Pancreas (tissue), 10 donors: ENCODE results near the gene BABAM2. TPM values are rescaled to one million over a fixed set of nuclear protein-coding genes. Genes with fewer than 3 reads are reported as not detected.

Experiments used
- ATAC-seq, 4 donors: fragments of 200-7000 bp; cut with Tn5 transposase; one replicate each; pipeline versions ENCODE4 v1.8.0 to v1.9.1; 2020; ENCODE audit warnings: mild to moderate bottlenecking in 4 of 4, moderate library complexity in 4 of 4
- DNase-seq, 6 donors: peaks; one replicate each; pipeline ENCODE4 v3.0.0-alpha.2; 2020
- FAIRE-seq: peaks from 2 replicates; lab custom pipeline; 2012; peaks lifted over from hg19 to GRCh38; lab: Jason Lieb, UNC
- H3K27ac ChIP-seq, 4 donors: fragments of 200-600 bp; sonication (generic); 1 replicate in 3 of 4; 2 replicates in 1 of 4; pipeline versions ENCODE4 v1.5.0 to v1.8.0; 2020
- H3K27me3 ChIP-seq, 4 donors: fragments of 200-600 bp; one replicate each; pipeline ENCODE4 v1.8.0; 2021
- H3K36me3 ChIP-seq, 3 donors: fragments of 200-600 bp; sonication (generic) in 1 of 3; one replicate each; pipeline versions ENCODE4 v1.5.0 to v1.8.0; 2020 to 2021
- H3K4me1 ChIP-seq, 3 donors: fragments of 200-600 bp; one replicate each; pipeline ENCODE4 v1.8.0; 2021
- H3K4me3 ChIP-seq, 4 donors: fragments of 200-600 bp; sonication (generic) in 2 of 4; one replicate each; pipeline versions ENCODE4 v1.5.0 to v1.8.0; 2020 to 2021
- H3K9me3 ChIP-seq, 4 donors: fragments of 200-600 bp; one replicate each; pipeline ENCODE4 v1.8.0; 2021
- WGBS, 2 donors: extraction: QIAGEN DNeasy Blood & Tissue Kit; methylation state at CpG; one replicate each; pipeline ENCODE4 v1.1.7; 2013; 5-methylcytosine and 5-hydroxymethylcytosine counted together
- intact Hi-C, 3 donors: fragments of 100-400 bp; cut with DNase I; formaldehyde crosslinking; loops; one replicate each; pipeline versions ENCODE4 v1.11.1 to v1.14.2; 2022
- polyA plus RNA-seq, 2 donors: library from polyadenylated mRNA; stranded (reverse); fragments of 200-250 nt; gene quantifications; one replicate each; pipeline ENCODE4 v1.2.3, GENCODE V29; 2013
- total RNA-seq, 6 donors: library from RNA; stranded (reverse); fragmentation: NEBNext Ultra II Directional in 4 of 6; extraction: Animal tissue kit (Norgen Biotek cat#: 25700) in 4 of 6; gene quantifications; one replicate each; pipeline versions ENCODE4 v1.2.1 to v1.2.4, GENCODE V29; 2021 to 2023
- TF ChIP-seq, protein P1 (sequence below), 4 donors: fragments of 200-600 bp; sonication (generic) in 3 of 4; IDR thresholded peaks; one replicate each; pipeline versions ENCODE4 v1.5.0 to v1.8.0; 2021; ENCODE audit warnings: antibody characterized with exemption in 4 of 4
- donor health status: healthy with polysubstance abuse.
- donor health status: DM: no; HTN: no; CAD: no; lungs with moderate emphysema.
- donor health status: DM: no; HTN: no; CAD: no.
- donor health status: control.
- donor health status: control.
- donor health status: Bipolar disorder and iron deficiency.
- donor health status: DM: yes; HTN: yes; CAD: no.
- donor health status: DM: no; HTN: no; CAD: no.
- donor health status: DM: no; HTN: no; CAD: no.
- donor health status: DM: yes; HTN: yes; CAD: no.

Gene BABAM2
- total and polyA plus RNA-seq, 8 donors: 9.4 to 21.3 (median 15.6) TPM

DNA sequence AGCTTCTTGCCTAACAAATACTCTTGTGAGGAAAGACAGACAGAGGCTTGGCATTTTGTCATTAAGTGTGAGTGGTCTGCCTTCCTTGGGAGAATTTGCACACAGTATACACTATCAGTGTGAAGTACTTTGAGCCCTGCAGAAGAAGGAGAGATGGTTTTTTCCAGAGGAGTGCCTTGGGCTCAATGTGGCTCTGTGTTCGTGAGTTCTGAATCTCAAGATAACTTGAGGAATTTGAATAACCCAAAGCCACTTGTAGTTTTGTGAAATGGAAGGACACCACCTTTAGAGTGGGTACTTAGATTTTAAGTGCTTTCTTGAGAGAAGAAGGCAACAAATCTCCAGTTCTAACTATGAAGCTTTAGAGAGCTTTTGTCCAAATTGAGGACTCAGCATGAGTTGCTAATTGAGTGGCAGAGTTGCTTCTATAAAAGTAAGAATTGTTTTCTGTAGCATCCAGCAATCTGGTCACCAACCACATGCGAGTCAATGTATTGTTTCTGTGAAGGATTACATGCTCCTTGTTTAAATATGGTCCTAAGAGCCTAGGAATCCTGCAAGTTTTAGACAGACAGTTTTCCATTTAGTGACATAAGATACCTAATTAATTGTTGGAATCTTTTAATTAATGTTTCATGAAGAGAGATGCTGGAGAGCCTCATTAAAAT lies 68.3 kb downstream of the BABAM2 start:
- ATAC-seq (no peak), DNase-seq (no peak), FAIRE-seq (no peak)
- Histone ChIP-seq H3K4me1 (peaks cover 23 to 41% (median 35%) of the 10 kb centered on the region in 3 donors), H3K27me3 (no peaks in the 10 kb centered on the region), H3K27ac (peak overlapping the region in 1 of 4 donors; percentile 5), H3K4me3 (no peak overlapping the region), H3K9me3 (no peaks in the 10 kb centered on the region), H3K36me3 (no peaks in the 10 kb centered on the region)
- 90 to 92% methylated on average over 2 of the region's 2 CpGs for WGBS, 2 donors
- intact Hi-C loops: no loop called here
- TF ChIP-seq, protein P1, sequence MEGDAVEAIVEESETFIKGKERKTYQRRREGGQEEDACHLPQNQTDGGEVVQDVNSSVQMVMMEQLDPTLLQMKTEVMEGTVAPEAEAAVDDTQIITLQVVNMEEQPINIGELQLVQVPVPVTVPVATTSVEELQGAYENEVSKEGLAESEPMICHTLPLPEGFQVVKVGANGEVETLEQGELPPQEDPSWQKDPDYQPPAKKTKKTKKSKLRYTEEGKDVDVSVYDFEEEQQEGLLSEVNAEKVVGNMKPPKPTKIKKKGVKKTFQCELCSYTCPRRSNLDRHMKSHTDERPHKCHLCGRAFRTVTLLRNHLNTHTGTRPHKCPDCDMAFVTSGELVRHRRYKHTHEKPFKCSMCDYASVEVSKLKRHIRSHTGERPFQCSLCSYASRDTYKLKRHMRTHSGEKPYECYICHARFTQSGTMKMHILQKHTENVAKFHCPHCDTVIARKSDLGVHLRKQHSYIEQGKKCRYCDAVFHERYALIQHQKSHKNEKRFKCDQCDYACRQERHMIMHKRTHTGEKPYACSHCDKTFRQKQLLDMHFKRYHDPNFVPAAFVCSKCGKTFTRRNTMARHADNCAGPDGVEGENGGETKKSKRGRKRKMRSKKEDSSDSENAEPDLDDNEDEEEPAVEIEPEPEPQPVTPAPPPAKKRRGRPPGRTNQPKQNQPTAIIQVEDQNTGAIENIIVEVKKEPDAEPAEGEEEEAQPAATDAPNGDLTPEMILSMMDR (IDR thresholded peaks at IDR 0.05): no peak

DNA sequence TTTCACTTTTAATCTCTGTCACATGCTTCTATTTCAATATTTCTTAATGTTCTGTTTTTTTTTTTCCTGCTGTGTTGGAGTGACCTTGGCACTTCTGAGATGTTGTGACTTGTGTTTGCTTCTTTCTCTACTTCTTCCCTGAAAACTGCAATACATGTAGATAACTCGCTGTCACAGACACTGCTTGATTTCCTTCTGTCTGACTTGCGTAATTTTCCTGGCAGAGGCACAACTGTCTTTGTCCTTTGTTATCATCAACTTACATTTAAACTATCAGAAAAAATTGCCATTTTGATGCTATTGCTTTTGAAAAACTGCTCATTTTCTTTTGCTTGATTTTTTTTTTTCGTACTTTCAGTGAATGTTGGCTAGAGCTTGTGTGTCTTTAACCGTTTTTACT lies 69.0 kb downstream of the BABAM2 start:
- intact Hi-C loops: no loop called here
- H3K36me3 ChIP-seq: no peaks in the 10 kb centered on the region
- FAIRE-seq (no peak), ATAC-seq (peak in 2 of 4 donors; percentile 22 to 52), DNase-seq (peak in 1 of 6 donors; percentile 39)
- peak overlapping the region in 1 of 4 donors; percentile 5 for H3K27ac ChIP-seq
- WGBS, 2 donors: 31 to 33% methylated on average over 4 of the region's 4 CpGs
- H3K4me3 ChIP-seq: no peak overlapping the region
- H3K4me1 ChIP-seq: peaks cover 23 to 36% (median 30%) of the 10 kb centered on the region in 3 donors
- TF ChIP-seq, protein P1 (IDR thresholded peaks at IDR 0.05): no peak
- H3K27me3 ChIP-seq: no peaks in the 10 kb centered on the region
- no peaks in the 10 kb centered on the region for H3K9me3 ChIP-seq

DNA sequence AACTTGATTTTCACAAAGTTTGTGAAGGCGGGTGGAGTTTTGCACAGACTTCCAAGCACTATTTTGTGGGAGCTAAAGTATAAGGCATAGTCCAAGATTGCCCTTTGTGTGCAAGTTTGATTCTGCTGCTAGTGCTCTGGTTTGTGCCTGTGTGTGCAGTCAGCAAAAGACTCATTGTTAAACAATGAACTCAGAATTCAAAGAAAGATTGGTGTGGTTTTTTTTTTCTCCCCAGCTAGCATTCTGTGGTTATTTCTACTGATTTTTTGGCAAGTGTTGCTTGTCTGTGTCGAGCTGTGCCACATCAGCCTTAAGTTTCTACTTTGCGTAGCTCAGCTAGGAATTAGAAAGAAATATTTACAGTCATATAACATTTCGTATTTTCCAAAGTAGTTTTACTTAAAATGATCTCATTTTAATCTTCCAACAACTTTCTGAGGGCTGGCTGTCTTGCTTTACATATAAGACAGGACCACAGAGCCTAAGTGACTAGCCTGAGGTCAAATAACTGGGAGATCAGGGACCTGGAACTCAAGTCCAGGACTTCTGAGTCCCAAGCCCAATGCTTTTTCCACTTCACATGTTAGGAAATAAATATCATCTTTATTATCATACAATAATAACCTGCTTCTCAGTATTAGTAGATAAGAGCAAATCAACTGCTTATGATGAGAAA lies 69.8 kb downstream of the BABAM2 start:
- ATAC-seq: peak in 3 of 4 donors; percentile 18 to 46 (median 39)

DNA sequence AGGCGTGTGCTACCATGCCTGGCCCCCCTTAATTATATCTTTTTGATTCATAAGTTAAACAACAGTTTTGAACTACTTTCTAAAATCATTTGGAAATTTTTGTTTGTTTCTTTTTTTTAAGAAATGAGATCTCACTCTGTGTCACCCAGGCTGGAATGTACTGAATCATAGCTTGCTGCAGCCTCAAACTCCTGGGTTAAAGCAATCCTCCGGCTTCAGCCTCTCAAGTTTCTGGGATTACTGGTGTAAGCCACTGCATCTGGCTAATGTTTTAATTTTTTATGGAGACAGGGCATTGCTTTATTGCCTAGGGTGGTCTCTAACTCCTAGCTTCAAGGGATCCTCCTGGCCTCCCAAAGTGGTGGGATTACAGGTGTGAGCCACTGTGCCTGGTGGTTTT lies 71.5 kb downstream of the BABAM2 start:
- Histone ChIP-seq H3K4me1 (peaks cover 12 to 24% (median 14%) of the 10 kb centered on the region in 3 donors), H3K27me3 (no peaks in the 10 kb centered on the region), H3K4me3 (no peak overlapping the region), H3K9me3 (no peaks in the 10 kb centered on the region), H3K27ac (no peak overlapping the region), H3K36me3 (no peaks in the 10 kb centered on the region)
- DNase-seq (no peak), FAIRE-seq (no peak), ATAC-seq (no peak)
- WGBS, 2 donors: 96 to 99% methylated on average over 2 of the region's 2 CpGs
- intact Hi-C loops: no loop called here
- TF ChIP-seq, protein P1 (IDR thresholded peaks at IDR 0.05): no peak

More for the DNA sequence above, 69.8 kb downstream of the BABAM2 start:
- Histone ChIP-seq H3K36me3 (no peaks in the 10 kb centered on the region), H3K27ac (peak overlapping the region in 2 of 4 donors; percentile 10 to 14), H3K27me3 (no peaks in the 10 kb centered on the region), H3K9me3 (no peaks in the 10 kb centered on the region), H3K4me3 (no peak overlapping the region), H3K4me1 (peaks cover 21 to 27% (median 22%) of the 10 kb centered on the region in 3 donors)
- no peak for FAIRE-seq
- intact Hi-C loops: no loop called here
- TF ChIP-seq, protein P1 (IDR thresholded peaks at IDR 0.05): no peak
- WGBS, 2 donors: 74 to 76% methylated on average over 4 of the region's 4 CpGs
- DNase-seq: no peak
